NCI-H2107 (cell line): ENCODE measurements around the gene LRP10.

Experiments
- DNase-seq: peaks from one replicate; lab custom pipeline; 2025; lab: John Stamatoyannopoulos, UW

The LRP10 gene

DNA sequence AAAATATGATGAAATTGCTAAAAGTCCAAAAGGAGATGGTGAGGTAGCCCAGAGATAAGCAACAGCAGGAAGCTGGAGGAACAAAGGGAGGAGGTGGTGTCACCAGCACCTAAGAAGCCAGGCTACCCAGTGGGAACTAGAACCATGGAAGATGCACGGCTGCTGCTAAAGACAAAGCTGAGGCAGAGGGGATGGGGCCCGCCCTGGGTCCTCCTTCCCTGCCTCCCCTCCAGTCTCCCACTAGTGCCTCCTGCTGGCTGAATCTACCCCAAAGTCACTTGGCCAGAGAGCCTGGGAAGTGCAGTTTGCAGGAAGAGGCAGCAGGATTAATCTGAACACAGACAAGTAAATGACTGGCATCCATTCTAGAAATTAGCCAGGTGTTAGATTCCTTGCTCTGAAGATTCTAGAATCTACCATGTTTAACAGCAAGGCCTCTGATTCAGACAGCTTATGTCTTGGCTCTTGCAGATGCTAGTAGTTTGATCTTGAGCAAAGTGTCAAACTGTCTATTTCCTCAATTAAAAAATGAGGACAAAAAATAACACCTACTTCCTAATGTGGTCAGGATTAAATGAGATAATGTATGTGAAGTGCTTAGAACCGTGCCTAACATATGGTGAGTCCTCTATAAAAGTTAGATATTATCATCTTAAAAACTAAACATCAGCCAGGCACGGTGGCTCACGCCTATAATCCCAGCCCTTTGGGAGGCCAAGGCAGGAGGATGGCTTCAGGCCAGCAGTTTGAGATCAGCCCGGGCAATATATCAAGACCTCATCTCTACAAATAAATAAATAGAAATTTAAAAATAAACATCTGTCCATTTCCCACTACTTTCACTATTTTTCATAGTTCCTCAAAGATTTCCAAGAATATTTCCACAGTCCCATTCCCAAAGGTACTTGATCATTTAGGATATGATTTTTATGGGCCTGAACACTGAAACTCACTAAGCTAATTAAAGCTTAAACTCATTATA is 5.8 kb upstream of the LRP10 start:
- no peak for DNase-seq

DNA sequence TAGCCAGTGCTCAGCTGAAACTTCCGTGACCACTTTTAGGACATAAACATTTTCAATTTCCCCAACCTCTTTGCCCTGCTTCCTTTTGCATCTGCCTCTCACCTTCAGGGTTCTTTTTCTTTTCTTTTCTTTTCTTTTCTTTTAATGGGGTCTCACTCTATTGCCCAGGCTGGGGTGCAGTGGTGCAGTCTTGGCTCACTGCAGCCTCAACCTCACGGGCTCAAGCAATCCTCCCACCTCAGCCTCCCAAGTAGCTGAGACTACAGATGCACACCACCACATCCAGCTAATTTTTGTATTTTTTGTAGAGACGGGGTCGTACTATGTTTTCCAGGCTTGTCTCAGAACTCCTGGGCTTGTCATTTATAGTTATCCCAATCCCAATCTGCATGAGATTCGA is 4.7 kb upstream of the LRP10 start:
- no peak for DNase-seq

DNA sequence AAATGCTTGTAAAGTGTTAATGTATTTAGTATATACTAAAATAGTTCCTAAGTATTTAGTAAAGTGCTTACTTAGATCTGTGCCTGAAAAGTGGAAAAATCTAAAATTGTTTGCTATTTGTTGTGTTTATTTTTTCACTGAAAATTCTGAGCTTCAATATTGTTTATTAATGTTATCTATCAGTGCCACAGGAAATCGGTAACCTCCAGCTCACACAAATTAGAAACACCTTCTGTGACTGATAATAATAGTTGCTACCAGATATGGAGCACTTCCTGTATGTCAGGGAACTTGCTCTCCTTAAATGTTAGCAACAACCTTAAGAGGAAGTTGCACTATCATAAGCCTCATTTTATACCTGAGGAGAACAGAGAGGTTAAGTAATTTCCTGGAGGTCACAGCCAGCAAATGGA is 723 bp upstream of the LRP10 start:
- DNase-seq, result no peak

DNA sequence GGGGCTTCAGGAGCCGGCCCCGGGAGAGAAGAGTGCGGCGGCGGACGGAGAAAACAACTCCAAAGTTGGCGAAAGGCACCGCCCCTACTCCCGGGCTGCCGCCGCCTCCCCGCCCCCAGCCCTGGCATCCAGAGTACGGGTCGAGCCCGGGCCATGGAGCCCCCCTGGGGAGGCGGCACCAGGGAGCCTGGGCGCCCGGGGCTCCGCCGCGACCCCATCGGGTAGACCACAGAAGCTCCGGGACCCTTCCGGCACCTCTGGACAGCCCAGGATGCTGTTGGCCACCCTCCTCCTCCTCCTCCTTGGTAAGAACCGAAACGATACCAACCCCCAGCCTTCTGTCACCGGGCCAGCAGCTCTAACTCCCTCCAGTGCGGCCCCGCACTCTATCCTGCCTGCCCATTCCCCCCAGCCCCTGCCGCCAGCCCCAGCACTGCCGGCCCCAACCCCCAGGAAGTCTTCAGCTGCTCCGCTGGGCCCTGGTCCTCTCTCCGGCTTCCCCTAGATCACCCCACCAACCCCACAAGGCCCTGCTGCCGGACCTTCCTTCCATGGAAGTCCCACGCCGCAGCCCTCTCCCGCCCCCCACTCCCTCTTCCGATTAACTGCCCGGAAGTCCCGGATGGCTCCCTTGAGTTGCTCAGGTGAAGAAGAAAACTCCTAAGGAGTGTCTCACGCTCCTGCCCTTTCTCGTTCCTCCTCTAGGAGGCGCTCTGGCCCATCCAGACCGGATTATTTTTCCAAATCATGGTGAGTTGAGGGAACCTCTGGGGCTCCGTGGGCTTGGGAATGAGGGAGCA is 693 bp downstream of the LRP10 start:
- peak; percentile 69 for DNase-seq

DNA sequence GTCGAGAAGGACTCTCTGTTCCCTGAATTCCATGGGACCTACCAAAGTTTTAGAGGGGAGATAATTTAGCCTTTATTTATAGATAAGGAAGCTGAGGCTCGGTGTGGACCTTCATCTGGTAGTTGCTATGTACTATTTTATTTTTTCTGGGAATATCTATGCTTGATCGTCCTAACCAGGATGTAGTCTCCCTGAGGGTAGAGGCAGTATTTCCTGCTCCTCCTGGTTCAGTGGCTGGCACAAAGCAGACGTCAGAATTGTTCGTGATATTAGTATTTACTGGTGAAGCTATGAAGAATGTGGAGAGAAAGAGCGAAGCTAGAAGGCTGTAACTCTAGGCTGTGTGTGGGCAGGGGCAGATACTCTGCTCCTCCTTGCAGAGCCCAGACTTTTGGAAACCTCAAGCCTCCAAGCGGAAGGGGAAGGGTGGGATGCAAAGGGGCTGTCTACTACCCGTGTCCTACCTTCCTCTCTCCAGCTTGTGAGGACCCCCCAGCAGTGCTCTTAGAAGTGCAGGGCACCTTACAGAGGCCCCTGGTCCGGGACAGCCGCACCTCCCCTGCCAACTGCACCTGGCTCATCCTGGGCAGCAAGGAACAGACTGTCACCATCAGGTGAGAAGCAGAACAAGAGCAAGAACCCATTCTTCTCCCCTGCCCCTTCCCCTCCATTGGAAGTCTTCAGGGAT is 1.4 kb downstream of the LRP10 start:
- DNase-seq, result no peak

DNA sequence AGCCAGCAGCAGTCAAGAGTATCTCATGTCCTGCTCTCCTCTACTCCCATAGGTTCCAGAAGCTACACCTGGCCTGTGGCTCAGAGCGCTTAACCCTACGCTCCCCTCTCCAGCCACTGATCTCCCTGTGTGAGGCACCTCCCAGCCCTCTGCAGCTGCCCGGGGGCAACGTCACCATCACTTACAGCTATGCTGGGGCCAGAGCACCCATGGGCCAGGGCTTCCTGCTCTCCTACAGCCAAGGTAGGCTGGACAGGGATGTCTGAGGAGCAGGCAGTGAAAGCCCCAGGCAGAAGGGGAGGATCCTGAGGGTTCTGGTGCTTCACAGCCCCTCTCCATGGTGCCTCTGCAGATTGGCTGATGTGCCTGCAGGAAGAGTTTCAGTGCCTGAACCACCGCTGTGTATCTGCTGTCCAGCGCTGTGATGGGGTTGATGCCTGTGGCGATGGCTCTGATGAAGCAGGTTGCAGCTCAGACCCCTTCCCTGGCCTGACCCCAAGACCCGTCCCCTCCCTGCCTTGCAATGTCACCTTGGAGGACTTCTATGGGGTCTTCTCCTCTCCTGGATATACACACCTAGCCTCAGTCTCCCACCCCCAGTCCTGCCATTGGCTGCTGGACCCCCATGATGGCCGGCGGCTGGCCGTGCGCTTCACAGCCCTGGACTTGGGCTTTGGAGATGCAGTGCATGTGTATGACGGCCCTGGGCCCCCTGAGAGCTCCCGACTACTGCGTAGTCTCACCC is 3.6 kb downstream of the LRP10 start:
- no peak for DNase-seq

DNA sequence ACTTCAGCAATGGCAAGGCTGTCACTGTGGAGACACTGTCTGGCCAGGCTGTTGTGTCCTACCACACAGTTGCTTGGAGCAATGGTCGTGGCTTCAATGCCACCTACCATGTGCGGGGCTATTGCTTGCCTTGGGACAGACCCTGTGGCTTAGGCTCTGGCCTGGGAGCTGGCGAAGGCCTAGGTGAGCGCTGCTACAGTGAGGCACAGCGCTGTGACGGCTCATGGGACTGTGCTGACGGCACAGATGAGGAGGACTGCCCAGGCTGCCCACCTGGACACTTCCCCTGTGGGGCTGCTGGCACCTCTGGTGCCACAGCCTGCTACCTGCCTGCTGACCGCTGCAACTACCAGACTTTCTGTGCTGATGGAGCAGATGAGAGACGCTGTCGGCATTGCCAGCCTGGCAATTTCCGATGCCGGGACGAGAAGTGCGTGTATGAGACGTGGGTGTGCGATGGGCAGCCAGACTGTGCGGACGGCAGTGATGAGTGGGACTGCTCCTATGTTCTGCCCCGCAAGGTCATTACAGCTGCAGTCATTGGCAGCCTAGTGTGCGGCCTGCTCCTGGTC is 4.3 kb downstream of the LRP10 start:
- no peak for DNase-seq

DNA sequence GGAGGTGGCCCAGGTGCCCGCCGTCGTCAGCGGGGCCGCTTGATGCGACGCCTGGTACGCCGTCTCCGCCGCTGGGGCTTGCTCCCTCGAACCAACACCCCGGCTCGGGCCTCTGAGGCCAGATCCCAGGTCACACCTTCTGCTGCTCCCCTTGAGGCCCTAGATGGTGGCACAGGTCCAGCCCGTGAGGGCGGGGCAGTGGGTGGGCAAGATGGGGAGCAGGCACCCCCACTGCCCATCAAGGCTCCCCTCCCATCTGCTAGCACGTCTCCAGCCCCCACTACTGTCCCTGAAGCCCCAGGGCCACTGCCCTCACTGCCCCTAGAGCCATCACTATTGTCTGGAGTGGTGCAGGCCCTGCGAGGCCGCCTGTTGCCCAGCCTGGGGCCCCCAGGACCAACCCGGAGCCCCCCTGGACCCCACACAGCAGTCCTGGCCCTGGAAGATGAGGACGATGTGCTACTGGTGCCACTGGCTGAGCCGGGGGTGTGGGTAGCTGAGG is 5.5 kb downstream of the LRP10 start:
- DNase-seq, result no peak

DNA sequence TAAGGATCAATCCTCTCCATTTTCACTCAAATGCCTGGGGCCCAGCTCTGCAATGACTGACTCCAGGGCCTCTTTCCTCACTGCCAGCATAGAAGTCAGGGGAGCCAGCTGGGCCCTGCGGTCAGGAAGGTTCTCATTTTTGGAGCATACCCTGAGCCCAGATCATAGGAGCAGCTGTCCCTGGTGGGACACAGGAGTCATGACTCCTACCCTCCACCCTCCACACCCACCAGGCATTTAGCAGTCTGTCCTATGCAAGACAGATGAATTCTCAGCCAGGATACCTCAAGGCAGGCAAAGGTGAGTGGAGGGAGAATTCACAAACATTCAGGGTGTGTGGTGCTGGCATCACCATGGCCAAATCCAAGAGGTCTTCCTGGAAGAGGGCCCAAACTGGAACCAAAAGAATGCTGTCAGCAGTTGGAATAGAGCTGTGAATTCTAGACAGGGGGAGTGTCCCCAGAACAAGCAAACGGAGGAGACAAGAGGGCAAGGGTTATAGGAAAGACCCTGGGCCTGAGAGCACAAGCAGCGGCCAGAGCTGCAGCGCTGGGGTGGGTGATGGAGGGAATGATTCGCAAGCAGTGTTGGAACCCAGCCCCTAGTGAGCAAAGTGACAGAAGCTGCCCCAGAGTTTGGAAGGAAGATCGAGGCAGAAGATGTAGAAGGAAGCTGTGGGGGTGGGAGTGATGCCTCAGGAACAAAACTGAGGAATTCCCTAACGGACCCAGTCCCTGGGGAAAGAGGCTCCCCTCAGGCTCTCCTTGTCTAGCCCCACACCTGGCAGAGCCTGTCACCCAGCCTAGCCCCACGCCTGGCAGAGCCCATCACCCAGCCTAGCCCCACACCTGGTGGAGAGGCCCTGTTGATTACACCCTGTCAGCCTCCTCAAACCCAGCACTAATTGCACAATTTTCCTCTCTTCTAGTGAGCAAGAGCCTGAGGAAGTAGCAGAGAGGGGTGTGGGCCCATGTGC is 7.0 kb downstream of the LRP10 start:
- no peak for DNase-seq

DNA sequence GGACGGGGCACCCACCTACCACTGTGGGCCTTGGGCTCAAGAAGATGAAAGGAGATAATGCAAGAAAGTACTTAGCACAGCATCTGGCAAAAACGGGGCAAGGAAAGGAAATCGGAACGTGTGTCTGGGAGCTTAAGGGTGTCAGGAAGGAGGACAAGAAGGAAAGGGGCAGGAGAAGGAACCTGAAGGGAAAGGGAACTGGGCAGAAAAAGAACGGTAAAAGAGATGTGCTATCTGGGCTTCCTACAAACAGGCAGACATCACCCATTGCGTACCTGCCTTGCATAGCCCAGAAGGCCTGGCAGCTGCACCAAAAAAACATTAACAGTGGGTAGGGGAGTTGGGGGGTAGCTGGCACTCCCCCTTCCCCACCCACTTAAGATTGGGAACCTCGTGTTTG is 10.5 kb downstream of the LRP10 start:
- DNase-seq, result no peak

DNA sequence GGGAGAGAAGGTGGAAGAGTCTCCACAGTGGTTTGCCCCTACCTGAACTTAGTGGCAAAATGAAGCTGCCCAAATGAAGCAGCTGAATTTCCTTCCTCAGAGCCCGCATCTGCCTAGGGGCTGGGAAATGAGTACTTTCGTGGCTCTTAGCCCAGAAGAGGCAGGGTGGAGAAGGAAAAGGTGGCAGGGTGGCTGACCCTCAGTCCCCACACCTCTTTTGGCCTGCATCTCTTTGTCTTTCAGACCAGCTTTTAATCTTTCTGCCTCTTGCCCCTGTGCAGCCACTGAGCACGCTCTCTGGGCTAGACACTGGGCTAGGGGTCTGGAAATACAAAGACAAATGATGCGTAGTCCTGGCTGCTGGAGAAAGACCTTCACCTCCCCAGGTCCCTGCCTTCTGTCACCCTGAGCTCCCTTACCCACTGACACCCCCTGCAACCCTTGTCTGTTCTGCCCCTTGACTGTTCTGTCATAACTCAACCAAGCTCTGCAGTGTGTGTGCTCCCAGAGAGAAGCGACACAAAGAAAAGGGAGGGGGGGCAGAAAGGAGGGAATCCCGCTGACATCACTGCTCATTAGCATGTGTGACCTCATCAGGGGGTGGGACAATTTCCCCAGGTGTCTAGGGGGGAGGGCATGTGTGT is 11.1 kb downstream of the LRP10 start:
- peak; percentile 75 for DNase-seq

DNA sequence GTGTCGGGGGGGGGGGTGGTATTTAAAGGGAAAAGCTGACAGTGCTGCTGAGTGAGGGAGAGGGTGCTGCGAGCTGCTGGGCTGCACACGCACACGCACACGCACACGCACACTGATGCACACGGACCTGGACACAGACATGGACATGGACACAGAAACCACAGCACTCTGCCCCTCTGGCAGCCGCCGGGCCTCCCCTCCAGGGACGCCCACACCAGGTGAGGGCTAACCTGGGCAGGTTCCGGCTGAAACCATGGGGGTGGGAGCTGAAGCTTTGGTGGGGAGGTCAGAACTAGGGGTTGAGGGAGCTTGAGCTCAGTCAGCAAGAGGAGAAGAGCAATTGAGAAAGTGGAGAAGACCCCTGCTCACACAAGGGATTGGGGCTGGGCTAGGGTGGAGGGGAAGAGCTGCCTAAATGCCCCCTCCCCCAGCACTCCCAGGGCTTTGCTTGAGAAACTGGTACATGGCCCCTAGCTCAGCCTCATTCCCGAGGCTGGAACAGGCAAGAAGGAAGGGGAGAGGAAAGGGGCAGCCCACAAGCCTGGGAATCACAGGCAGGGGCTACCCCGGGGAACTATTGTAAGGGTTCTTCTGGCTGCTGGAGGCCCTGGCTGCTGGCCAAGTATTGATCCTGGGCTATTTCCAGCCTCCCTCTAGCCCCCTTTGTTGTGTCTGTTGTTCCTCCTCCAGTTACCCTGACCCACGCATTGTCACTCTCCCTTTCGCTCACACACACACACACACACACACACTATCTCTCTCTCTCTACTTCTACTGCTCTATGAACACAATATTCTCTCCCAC is 11.8 kb downstream of the LRP10 start, which contains the start of gene REM2:
Gene REM2 (plus strand): TSS at position 50 of the 804 bp plus-strand sequence. CDS start 66 bp downstream, at position 116.
- peak; percentile 38 for DNase-seq

DNA sequence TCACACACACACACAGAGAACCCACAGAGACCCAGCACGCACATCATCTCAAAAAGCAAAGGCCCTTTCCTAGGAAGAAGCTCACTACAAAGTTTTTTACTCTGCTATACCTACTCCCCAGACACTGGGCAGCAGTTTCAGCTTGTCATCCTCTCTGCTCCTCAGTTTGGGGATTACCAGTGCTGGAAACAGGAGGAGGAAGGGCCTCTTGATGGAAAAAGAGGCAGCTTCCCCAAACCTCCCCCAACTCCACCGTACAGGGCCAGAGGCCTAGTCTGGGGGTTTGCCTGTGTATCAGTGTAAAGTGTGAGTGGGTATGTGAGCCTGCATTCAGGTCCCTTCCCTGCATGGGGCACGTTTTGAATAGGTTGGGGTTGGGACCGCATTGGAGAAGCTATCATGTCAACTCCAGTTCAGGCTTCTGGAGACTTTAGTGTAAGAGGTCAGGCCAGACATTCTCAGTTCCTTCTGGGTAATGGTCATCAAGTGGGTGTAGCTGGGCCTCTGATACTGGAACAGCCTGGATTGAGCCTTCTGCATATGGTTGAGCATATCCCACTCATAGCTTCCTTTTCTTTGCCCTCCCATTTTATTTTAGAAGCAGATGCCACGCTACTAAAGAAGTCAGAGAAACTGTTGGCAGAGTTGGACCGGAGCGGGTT is 12.7 kb downstream of the LRP10 start:
- no peak for DNase-seq

DNA sequence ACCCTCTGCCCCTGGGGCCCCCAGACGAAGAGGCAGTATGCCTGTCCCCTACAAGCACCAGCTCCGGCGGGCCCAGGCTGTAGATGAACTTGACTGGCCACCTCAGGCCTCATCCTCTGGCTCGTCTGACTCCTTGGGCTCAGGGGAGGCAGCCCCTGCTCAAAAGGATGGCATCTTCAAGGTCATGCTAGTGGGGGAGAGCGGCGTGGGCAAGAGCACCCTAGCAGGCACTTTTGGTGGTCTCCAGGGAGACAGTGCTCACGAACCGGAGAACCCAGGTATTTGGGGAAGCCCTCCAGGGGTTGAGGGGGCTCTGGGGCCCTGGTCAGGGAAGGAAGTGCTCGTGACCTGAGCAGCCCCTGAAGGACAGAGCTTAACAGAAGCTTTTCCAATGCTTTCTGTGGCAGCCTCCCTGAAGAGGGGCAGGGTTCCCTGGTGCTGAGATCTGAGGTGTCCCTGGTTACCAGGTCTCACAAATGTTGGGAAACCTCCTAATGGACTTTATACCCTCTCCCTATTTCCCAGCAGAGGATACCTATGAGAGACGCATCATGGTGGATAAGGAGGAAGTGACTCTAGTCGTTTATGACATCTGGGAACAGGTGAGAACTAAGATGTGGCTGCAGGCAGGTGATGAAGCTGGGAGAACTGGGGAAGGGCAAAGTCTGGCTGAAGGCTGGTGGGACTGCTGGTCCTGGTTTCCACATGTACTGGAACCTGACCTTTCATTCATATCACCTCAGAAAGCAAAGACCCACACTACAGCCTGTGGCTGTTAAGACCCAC is 13.4 kb downstream of the LRP10 start:
- DNase-seq, result no peak

DNA sequence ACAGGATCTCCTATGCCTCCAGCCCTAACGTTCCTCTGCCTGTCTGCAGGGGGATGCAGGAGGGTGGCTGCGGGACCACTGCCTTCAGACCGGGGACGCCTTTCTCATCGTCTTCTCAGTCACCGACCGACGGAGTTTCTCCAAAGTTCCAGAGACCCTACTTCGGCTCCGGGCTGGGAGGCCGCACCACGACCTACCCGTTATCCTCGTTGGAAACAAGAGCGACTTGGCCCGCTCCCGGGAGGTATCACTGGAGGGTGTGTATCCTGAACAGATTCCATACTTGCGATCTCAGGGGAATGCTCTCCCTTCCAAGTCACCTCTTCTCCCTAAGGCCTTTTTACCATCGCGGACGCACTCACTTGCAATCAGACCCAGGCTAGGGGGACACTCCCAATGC is 14.4 kb downstream of the LRP10 start:
- no peak for DNase-seq

DNA sequence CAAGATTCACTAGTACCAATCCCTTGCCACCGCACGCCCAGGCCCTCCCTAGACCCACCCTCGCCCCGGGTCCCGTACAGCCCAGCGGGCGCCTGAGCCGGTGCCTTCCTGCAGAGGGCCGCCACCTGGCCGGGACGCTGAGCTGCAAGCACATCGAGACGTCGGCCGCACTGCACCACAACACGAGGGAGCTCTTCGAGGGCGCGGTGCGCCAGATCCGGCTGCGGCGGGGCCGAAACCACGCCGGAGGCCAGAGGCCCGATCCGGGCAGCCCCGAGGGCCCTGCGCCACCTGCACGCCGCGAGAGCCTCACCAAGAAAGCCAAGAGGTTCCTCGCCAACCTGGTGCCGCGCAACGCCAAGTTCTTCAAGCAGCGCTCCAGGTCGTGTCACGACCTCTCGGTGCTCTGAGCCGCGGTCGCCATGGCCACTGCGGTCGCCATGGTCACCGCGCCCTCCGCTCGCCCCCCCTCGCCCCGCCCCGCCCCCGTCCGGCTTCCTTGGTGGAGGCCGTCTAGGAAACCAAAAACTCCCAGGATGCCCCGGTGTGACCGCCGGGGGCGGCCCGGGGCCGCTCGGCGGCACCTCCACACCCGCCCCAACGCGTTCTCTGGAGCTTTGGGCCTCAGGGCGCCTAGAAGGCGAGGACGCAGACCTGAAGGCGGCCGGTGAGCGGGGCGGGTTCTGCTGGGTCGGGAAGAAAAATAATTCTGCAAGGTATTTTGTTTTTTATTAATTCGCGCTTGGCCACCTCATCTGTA is 15.1 kb downstream of the LRP10 start:
- peak; percentile 54 for DNase-seq
